Measurements from ENCODE around the gene SPRN. TPM values are rescaled to one million over a fixed set of nuclear protein-coding genes. Genes with fewer than 3 reads are reported as not detected.
"Not testable (repeated sequence)": the region's sequence is repeated elsewhere in the genome, so short reads cannot be mapped to it uniquely, and the experiment has no call there.

Gene SPRN, protein sequence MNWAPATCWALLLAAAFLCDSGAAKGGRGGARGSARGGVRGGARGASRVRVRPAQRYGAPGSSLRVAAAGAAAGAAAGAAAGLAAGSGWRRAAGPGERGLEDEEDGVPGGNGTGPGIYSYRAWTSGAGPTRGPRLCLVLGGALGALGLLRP
- not detected for total RNA-seq

DNA sequence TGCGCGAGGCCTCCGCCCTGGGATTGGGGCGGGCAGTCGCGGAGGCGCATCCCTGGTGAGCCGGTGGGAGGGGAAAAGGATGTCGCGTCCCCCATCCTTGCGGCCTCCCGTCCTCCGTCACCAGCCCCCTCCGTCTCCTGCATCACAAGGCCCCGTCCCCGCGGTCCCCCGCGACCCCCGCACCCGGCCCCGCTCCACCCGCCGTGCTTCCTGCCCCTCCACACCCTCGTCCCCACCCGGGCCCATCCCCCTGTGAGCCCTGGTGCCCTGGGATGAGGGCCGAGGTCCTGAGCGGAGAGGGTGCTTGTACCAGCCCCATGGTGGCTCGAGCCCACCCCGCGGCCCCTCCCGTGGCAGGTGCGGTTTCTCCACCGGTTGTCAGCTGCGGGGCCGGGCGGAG, at the start of gene SPRN:
Gene SPRN, minus strand, starts transcription at position 25 of the 400 bp plus-strand sequence. CDS start 944 bp downstream, outside the sequence.
- intact Hi-C loops (cut with micrococcal nuclease); H3K4me1 Mint-ChIP-seq (ENCODE audit: low read depth); H3K27ac Mint-ChIP-seq; DNase-seq; H3K27me3 Mint-ChIP-seq; H3K9me3 Mint-ChIP-seq; POLR2A ChIA-PET; CTCF ChIA-PET; H3K4me3 Mint-ChIP-seq; H3K36me3 Mint-ChIP-seq: not testable (repeated sequence)

DNA sequence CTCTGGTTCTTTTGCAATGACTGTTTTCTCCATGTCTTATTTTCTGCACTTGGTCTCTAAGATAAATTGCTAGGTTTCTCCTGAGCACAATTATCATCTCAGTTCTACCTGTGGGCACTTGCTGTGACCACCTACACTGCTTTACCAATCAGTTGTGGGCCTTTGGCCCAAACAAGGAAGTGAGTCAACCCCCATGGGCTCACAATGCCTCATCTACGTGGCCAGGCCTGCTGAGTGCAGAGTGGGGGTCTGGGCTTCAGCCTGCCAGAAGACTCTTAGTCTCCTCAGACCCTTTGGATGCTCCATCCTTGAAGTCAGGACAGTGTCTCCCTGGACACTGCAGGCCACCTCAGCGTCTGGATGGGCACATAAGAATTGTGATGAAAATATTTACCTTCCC, 49.6 kb upstream of the SPRN start:
- Mint-ChIP-seq H3K4me1 (ENCODE audit: low read depth) (peaks cover 28% of the 10 kb centered on the region), H3K36me3 (peaks cover 5% of the 10 kb centered on the region), H3K27ac (no peak overlapping the region), H3K9me3 (peaks cover 4% of the 10 kb centered on the region), H3K27me3 (no peaks in the 10 kb centered on the region), H3K4me3 (no peak overlapping the region)
- intact Hi-C loops (cut with micrococcal nuclease): no loop called here
- ChIA-PET CTCF (no interaction called here), POLR2A (no interaction called here)
- DNase-seq: no peak

DNA sequence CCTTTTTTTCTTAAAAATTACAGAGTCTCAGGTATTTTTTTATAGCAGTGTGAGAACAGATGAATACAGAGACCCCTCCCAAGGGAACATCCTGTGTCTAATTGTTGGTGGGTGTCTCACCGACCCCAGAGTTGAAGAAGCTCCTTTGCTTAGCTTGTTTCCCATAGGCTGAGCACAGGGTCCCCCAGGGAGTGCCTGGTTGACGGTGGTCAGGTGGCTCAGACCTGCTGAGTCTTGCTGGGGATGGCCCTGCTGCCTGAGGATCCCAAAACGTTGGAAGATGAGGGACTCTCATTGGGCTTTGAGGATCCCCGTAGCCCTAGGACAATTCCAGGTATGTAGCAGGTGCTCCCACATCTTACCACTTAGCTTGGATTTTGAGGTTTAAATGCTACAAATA, 48.8 kb upstream of the SPRN start:
- H3K4me1 Mint-ChIP-seq (ENCODE audit: low read depth): peaks cover 28% of the 10 kb centered on the region
- DNase-seq: no peak
- H3K36me3 Mint-ChIP-seq: peaks cover 8% of the 10 kb centered on the region
- no peak overlapping the region for H3K27ac Mint-ChIP-seq
- intact Hi-C loops (cut with micrococcal nuclease): no loop called here
- ChIA-PET POLR2A (no interaction called here), CTCF (no interaction called here)
- H3K9me3 Mint-ChIP-seq: peaks cover 4% of the 10 kb centered on the region
- H3K4me3 Mint-ChIP-seq: no peak overlapping the region
- H3K27me3 Mint-ChIP-seq: no peaks in the 10 kb centered on the region

DNA sequence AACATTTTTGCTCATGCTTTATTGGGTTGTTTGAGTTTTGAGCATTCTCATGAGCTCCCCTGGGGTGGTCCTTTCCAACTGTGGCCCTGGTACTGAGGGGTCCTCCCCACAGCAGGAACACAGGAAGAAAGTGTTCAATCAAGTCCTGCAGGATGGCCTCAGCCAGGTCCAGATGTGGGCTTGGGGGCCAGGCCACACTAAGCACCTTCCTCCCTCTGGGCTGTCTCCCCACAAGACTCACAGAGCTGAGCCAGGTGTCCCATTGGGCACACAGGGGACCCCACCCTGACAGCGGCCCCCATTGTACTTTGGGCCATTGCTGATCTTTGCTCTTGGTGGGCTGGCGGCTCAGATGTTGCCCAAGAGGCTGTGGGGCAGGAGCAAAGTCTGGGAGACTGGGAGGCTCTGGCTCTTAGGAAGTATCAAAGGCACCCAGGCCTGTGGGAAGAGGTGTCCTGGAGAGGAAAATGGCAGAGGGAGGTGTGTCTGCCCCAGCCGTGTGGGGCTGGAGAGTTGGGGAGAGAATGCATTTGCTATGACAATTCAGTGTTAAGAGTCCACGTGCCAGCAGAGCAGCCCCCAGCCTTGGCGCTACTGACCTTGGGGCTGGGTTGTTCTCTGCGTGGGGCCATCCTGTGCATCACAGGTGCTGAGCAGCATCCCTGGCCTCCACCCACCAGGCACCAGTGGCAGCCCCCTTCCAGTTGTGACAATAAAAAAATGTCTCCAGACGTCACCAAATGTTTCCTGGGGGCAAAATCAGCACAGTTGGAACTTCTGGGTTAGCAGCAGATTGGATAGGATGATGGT, 47.1 kb upstream of the SPRN start:
- peaks cover 12% of the 10 kb centered on the region for H3K36me3 Mint-ChIP-seq

DNA sequence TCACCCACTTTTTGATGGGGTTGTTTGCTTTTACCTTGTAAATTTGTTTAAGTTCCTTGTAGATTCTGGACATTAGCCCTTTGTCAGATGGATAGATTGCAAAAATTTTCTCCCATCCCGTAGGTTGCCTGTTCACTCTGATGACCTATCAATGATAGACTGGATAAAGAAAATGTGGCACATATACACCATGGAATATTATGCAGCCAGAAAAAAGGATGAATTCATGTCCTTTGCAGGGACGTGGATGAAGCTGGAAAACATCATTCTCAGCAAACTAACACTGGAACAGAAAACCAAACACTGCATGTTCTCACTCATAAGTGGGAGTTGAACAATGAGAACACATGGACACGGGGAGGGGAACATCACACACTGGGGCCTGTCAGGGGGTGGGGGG, 44.8 kb upstream of the SPRN start:
- H3K27me3 Mint-ChIP-seq; H3K4me1 Mint-ChIP-seq (ENCODE audit: low read depth); H3K9me3 Mint-ChIP-seq; H3K4me3 Mint-ChIP-seq; H3K27ac Mint-ChIP-seq; intact Hi-C loops (cut with micrococcal nuclease); CTCF ChIA-PET; DNase-seq: not testable (repeated sequence)
- POLR2A ChIA-PET: interaction anchor here (0.6 kb wide), 1 partner anchor 774 kb away, joined by 3 read pairs; no protein-coding TSS in a partner anchor
- peaks cover 12% of the 10 kb centered on the region for H3K36me3 Mint-ChIP-seq

More for the DNA sequence above, 47.1 kb upstream of the SPRN start:
- Mint-ChIP-seq H3K27ac (no peak overlapping the region), H3K9me3 (peaks cover 4% of the 10 kb centered on the region), H3K27me3 (no peaks in the 10 kb centered on the region), H3K4me1 (ENCODE audit: low read depth) (peaks cover 28% of the 10 kb centered on the region), H3K4me3 (no peak overlapping the region)
- DNase-seq: no peak
- POLR2A ChIA-PET: no interaction called here
- intact Hi-C loops (cut with micrococcal nuclease): no loop called here
- CTCF ChIA-PET: no interaction called here

DNA sequence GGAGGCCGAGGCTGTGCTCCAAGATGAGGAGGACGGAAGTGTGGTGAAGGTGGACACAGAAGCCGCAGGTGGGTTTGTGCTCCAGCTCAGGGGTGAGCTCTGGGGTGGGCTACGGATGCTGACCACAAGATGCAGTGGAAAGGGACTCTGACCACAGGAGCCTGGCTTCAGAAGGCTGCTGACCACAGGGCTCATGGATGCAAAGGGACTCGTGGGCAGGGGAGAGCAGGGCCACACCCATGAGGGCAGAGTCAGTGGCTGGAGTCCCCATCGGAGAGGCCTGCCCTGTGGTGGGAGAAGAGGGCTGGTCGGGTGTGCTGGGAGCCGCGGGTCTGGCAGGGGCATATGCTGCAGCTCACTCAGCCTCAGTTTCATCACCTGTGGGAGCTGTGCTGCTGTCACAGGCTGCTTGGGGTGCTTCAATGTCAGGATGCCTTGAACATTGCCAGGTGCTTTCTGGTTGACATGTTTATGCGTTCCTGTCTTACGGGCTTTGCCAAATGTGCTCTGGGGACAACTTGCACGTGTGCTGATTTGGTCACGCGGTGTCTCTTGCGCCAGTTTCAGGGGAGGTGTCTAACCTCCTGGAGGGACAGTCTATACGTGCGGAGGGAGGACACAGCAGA, 43.0 kb upstream of the SPRN start:
- Mint-ChIP-seq H3K27ac (no peak overlapping the region), H3K27me3 (no peaks in the 10 kb centered on the region), H3K36me3 (peaks cover 12% of the 10 kb centered on the region), H3K4me1 (ENCODE audit: low read depth) (no peaks in the 10 kb centered on the region), H3K9me3 (peaks cover 4% of the 10 kb centered on the region), H3K4me3 (no peak overlapping the region)
- CTCF ChIA-PET: no interaction called here
- no peak for DNase-seq
- intact Hi-C loops (cut with micrococcal nuclease): no loop called here
- POLR2A ChIA-PET: no interaction called here

DNA sequence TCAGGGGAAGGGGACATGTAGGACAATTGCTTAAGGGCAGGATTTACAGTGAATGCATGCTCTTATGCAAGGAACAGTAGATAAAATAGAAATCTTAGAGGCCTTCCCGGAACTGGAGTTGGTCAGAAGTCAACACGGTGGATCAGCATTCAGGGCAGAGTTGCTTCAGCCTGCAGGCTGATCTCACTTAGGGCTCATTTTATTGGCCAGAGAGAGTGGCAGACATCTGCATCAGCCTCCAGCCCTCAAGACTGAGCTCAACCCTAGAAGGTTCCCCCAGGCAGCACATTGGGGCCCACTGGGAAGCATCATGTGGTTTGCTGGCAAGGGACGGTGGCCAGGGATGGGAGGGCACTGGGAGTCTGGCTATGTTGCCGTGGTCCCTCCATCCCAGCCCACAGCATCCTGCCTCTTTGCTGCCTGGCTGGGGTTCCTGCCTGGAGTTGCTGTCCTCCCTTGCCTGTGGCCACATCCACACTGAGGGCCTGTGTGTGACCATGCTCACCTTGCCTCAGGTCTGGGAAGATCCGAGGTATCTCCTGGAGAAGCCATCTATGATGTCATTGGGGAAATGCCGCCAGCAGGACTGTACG, 42.4 kb upstream of the SPRN start:
- no peaks in the 10 kb centered on the region for H3K27me3 Mint-ChIP-seq
- ChIA-PET POLR2A (no interaction called here), CTCF (no interaction called here)
- DNase-seq: no peak
- no peaks in the 10 kb centered on the region for H3K4me1 Mint-ChIP-seq (ENCODE audit: low read depth)
- H3K9me3 Mint-ChIP-seq: peaks cover 4% of the 10 kb centered on the region
- H3K4me3 Mint-ChIP-seq: no peak overlapping the region
- H3K27ac Mint-ChIP-seq: no peak overlapping the region
- intact Hi-C loops (cut with micrococcal nuclease): no loop called here
- H3K36me3 Mint-ChIP-seq: peaks cover 12% of the 10 kb centered on the region

DNA sequence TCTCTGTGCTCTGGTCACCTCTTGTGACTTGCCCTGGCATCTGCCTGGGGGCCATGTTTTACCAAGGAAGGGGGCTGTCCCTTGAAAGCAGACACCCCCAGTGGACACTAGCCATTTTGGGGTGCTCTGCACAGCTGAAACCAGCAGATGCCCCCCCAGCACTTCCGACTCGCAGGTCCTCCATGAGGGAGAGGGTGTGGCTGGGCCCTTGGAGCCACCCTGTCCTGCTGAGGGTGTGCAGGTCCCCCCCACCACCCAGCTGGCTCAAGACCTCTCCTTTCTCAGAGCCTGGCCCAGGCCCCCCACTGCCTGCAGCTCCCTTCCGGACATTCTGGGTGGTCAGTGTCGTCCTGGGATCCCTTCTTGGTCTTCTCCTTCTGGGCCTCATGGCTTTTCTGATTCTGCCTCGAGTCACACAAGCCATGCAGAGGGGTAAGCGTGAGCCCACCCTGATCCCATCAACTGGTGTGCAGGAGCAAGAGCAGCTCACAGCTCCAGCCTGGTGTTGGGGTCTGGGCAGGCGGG, 41.6 kb upstream of the SPRN start:
- DNase-seq: no peak
- H3K4me3 Mint-ChIP-seq: no peak overlapping the region
- H3K27ac Mint-ChIP-seq: no peak overlapping the region
- H3K36me3 Mint-ChIP-seq: peaks cover 12% of the 10 kb centered on the region
- no peaks in the 10 kb centered on the region for H3K4me1 Mint-ChIP-seq (ENCODE audit: low read depth)
- intact Hi-C loops (cut with micrococcal nuclease): no loop called here
- POLR2A ChIA-PET: no interaction called here
- H3K27me3 Mint-ChIP-seq: no peaks in the 10 kb centered on the region
- peaks cover 4% of the 10 kb centered on the region for H3K9me3 Mint-ChIP-seq
- CTCF ChIA-PET: interaction anchor here (0.9 kb wide), 1 partner anchor 27 kb away, joined by 3 read pairs; no protein-coding TSS in a partner anchor

DNA sequence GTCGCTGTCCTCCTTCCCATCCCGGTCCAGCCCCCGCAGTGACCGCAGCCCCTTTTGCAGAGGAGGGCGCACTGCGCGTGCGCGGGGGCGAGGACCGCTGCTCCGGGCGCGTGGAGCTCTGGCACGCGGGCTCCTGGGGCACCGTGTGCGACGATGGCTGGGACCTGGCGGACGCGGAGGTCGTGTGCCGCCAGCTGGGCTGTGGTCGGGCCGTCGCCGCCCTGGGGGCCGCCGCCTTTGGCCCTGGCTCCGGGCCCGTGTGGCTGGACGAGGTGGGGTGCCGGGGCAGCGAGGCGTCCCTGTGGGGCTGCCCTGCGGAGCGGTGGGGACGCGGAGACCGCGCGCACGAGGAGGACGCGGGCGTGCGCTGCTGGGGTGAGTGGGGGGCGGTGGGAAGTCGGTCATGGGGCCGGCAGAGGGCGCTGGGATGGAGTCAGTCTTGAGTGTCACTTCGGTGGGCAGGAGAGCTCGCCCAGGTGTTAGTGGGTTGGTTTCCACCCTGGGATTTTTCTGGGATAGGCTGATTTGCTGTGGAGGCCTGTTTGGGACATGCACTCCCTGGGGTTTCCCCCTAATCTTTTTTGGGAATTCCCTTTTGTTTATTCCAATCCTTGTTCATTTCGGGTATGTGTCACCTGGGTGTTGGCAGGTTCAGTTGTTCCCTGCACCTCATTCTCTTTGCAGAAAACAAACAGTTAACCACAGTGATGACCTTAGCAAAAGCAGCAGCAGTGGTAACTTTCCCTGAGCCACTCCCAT, 40.9 kb upstream of the SPRN start:
- ChIA-PET POLR2A (no interaction called here), CTCF (interaction anchor here (0.9 to 1.0 kb wide), 3 partner anchors 23 to 55 kb away, joined by 3 read pairs; no protein-coding TSS in a partner anchor)
- no peak overlapping the region for H3K27ac Mint-ChIP-seq
- H3K27me3 Mint-ChIP-seq: no peaks in the 10 kb centered on the region
- H3K4me1 Mint-ChIP-seq (ENCODE audit: low read depth): no peaks in the 10 kb centered on the region
- no peak for DNase-seq
- peaks cover 12% of the 10 kb centered on the region for H3K36me3 Mint-ChIP-seq
- peaks cover 4% of the 10 kb centered on the region for H3K9me3 Mint-ChIP-seq
- intact Hi-C loops (cut with micrococcal nuclease): no loop called here
- H3K4me3 Mint-ChIP-seq: no peak overlapping the region

DNA sequence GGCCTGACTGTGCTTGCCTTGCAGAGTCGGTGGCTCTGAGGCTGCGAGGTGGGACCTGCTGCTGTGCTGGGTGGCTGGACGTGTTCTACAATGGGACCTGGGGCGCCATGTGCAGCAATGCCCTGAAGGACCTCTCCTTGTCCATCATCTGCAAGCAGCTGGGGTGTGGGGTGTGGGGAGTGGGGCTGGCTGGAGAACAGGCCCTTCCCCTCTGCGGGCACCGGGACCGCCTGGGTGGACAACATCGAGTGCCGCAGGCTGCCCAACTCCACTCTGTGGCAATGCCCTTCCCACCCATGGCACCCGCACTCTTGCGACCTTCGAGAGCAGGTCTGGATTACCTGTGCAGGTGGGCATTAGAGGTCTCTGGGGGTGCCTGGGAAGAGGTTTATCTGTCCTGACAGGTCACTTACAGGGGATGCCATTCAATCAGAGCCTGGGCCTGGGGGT, 40.2 kb upstream of the SPRN start:
- intact Hi-C loops (cut with micrococcal nuclease): no loop called here
- no peak for DNase-seq
- Mint-ChIP-seq H3K4me1 (ENCODE audit: low read depth) (no peaks in the 10 kb centered on the region), H3K27me3 (no peaks in the 10 kb centered on the region), H3K4me3 (no peak overlapping the region), H3K36me3 (peaks cover 11% of the 10 kb centered on the region), H3K9me3 (peaks cover 4% of the 10 kb centered on the region), H3K27ac (no peak overlapping the region)
- CTCF ChIA-PET: interaction anchor here (0.9 to 1.0 kb wide), 2 partner anchors 22 to 56 kb away, joined by 3 read pairs; no protein-coding TSS in a partner anchor
- POLR2A ChIA-PET: no interaction called here

DNA sequence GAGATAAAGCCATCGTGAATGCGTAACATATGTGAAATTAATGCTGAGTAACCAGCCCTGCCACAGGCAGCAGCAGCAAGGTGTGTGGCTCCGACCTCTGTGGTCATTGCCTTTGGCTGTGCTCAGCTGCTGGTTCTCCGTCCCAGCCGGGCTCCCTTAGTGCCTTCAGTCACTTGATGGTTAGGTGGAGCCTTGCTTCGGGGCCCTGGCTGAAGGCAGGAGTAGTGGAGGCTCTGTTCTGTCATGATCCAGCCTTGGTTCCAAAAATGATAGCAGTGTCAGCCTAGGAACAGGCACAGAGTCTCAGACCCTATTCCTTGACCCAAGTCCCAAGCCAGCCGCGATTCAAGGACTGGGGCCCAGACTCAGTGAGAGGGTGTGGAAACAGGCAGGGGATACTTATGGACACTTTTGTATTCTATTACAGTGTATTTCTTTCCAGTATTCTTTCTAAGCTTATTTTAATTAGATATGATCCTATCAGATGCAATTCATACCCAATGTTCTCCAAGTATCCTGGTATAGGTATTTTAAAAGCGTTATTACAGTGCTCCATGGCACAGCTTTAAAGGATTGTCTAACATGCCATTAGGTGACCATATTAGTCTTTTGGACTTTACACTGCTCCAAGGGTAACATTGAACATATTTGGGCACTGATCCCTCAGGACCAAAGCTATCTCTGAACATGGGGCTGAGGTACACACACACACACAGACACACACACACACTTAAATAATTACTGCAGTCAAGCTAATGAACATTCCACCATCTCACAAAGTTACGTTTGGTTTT, 38.3 kb upstream of the SPRN start:
- peaks cover 2% of the 10 kb centered on the region for H3K36me3 Mint-ChIP-seq

More for the DNA sequence above, 38.3 kb upstream of the SPRN start:
- Mint-ChIP-seq H3K27ac (no peak overlapping the region), H3K4me3 (no peak overlapping the region), H3K9me3 (no peaks in the 10 kb centered on the region), H3K4me1 (ENCODE audit: low read depth) (no peaks in the 10 kb centered on the region), H3K27me3 (no peaks in the 10 kb centered on the region)
- POLR2A ChIA-PET: no interaction called here
- CTCF ChIA-PET: interaction anchor here (1.0 kb wide), 1 partner anchor 24 kb away, joined by 3 read pairs; no protein-coding TSS in a partner anchor
- DNase-seq: no peak
- intact Hi-C loops (cut with micrococcal nuclease): no loop called here

Data from activated CD4-positive, alpha-beta memory T cell treated with anti-CD3 and anti-CD28 coated beads for 36 hours (primary cell).